HG03103 (cell line): ENCODE measurements around the gene ZMAT2.
A peak's percentile ranks its signal among the peaks of the same experiment; 100 is the strongest.
"Not testable (repeated sequence)": the region's sequence is repeated elsewhere in the genome, so short reads cannot be mapped to it uniquely, and the experiment has no call there.

ENCODE experiments used
- ATAC-seq: cut with Tn5 transposase; IDR thresholded peaks from one replicate; pipeline ENCODE4 v1.9.1; 2021; ENCODE audit warnings: low read depth; ENCODE audit not compliant: unreplicated experiment

Gene ZMAT2

GRCh38 chr5:140707812-140708211 lies 7.6 kb downstream of the ZMAT2 start:
- ATAC-seq = no peak

DNA sequence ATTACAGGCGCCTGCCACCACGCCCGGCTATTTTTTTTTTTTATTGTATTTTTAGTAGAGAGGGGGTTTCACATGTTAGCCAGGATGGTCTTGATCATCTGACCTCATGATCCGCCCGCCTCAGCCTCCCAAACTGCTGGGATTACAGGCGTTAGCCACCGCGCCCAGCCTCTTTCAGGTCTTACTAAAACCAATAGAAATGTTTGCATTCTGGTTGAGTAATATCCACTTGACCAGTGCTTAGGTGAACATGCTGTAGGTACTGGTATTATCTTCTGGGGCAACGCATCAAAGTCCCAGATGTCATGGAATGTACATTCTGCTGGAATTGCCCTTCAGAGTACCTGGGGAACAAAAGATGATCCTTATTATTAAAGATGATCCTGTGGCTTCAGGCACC lies 8.5 kb downstream of the ZMAT2 start:
- not testable (repeated sequence) for ATAC-seq

DNA sequence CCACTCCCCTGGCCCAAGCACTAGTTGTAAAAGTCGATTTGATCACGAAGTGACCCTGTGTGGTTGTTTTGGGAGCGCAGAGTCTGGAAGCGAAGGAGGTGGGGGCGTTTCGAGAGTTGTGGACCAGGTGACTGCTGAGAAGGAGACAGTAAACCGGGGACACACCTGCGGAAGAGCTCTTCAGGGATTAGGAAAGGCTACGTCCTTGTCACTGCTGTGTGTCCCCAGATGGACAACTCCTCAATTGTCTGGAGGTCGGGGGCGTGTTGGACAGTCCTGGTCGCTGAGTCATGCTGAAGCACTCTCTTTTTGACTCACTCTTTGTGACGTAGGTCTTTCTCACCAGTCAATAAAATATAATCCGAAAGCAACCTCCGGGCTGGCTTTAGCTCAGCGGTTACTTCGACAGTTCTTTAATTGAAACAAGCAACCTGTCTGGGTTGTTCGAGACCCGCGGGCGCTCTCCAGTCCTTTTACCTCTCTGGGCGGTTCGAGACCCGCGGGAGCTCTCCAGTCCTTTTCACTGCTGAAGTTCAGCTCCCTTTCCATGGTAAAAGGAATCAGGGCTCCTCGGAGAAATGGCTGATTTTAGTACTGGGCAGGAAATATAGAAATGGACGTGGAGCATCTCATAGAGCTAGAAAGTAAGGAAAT lies 10.8 kb downstream of the ZMAT2 start:
- peak; percentile 84 for ATAC-seq

GRCh38 chr5:140711794-140712193 lies 11.5 kb downstream of the ZMAT2 start:
- no peak for ATAC-seq

DNA sequence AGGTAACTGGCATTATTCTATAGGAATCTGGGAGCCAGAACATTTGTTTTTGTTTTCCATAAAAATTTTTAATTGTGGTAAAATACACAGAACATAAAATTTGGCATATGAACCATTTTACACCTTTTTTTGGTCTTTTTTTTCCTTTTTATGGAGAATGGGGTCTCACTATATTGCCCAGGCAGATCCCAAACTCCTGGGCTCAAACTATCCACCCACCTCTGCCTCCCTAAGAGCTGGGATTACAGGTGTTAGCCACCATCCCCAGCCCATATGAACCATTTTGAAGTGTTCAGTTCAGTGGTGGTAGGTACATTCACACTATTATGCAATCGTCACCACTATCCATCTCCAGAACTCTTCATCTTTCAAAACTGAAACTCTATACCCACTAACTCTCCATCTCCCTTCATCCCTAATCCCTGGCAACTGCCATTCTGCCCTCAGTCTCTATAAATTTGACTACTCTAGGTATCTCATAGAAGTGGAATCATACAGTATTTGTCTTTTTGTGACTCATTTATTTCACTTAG lies 13.4 kb downstream of the ZMAT2 start:
- no peak for ATAC-seq

- ATAC-seq = not testable (repeated sequence)
These were observed 16.0 kb downstream of the ZMAT2 start for GRCh38 chr5:140716238-140716637.

GRCh38 chr5:140718266-140718592 lies 18.0 kb downstream of the ZMAT2 start:
- no peak for ATAC-seq

DNA sequence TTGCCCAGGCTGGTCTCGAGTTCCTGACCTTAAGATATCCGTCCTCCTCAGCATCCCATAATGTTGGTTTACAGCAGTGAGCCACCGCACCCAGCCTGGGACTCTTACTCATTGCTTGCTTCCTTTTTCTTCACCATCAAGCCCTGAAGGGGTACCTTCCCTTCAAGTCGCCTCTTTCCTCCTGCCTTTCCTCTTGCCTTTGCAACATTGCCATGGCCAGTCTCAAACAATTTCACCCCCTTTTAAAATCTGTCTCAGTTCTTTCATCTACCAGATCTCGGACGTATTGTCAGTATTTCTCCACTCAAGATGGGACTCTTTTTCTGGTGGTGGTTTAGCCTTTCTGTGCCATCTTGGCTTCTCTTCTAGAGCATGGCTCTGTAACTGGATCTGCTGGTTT lies 20.5 kb downstream of the ZMAT2 start:
- ATAC-seq = not testable (repeated sequence)

DNA sequence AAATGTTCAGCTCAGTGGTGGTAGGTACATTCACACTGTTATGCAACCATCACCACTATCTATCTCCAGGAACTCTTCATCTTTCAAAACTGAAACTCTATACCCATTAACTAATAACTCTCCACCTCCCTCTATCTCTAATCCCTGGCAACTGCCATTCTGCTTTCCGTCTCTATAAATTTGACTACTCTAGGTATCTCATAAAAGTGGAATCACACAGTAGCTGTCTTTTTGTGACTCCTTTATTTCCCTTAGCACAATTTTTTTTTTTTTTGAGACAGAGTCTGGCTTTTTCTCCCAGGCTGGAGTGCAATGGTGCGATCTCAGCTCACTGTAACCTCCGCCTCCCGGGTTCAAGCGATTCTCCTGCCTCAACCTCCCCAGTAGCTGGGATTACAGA lies 21.1 kb downstream of the ZMAT2 start:
- ATAC-seq = not testable (repeated sequence)

DNA sequence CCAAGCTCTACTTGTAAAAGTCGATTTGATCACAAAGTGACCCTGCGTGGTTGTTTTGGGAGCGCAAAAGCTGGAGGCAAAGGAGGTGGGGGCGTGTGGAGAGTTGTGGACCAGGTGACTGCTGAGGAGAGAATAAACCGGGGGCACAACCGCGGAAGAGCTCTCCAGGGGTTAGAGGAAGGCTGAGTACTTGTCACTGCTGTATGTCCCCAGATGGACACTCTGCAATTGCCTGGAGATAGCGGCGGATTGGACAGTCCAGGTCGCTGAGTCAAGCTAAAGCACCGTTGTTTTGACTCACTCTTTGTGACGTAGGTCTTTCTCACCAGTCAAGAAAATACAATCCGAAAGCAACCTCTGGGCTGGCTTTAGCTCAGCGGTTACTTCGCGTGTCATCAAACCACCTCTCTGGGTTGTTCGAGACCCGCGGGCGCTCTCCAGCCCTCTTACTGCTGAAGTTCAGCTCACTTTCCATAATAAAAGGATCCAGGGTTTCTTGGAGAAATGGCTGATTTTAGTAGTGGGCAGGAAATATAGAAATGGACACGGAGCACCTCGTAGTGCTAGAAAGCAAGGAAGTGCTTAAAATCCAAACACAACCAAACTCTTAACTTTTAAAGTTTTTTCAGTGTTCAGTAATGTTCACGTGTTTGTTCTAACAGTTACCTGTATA lies 25.7 kb downstream of the ZMAT2 start:
- ATAC-seq = peak; percentile 97

DNA sequence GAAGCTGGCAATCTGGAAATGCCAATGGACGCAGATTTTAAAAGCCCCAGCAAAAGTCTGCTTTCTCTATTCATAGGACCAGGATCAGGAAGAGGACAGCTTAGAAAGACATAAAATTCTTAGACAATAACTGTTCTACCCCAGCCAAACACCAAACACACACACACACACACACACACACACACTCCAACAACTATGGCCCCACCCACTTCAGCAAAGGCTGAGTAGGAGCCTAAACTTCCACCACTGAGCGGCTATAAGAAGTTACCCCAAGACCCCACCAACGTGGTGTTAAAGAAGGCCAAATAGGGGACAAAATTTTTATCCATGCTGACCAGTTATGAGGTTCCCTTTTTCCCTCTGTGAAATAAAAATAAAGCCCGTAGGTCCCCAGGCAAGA lies 32.9 kb downstream of the ZMAT2 start:
- ATAC-seq = no peak

DNA sequence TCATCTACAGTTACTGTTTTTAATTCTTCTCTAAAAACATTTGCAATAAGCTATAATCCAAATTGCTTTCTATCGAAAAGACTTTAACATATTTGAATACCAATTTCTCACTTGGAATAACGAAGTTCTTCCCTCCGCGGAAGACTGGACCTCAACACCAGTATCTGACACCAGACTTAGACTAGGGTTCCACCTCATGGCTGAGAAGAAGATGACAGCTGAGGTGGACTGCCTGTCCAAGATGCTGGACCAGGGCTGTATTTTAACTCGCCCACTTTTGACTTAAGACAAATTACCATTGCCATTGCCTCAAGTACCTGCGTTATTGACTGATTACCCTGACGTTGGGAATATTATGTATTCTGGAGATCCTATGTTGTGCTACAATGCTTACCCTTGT lies 34.1 kb downstream of the ZMAT2 start:
- no peak for ATAC-seq

DNA sequence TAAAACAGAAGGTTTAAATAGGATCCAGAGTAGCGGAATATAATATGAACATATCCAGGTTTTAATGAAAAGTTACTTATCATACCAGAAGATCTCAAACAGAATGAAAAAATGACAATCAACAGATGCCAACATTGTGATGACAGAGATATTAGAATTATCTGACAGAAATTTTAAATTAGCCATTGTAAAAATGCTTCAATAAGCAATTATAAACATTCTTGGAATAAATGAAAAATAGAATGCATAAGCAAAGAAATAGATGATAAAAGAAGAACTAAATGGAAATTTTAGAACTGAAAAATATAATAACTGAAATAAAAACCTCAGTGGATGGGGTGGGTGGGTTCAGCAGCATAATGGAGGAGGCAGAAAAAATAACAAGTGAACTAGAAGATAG lies 37.2 kb downstream of the ZMAT2 start:
- ATAC-seq = no peak

GRCh38 chr5:140741967-140742366 lies 41.7 kb downstream of the ZMAT2 start:
- ATAC-seq = no peak

GRCh38 chr5:140753561-140753960 lies 53.3 kb downstream of the ZMAT2 start:
- ATAC-seq = no peak
